Endothelial cell of umbilical vein (primary cell): ENCODE results near the gene HOXA13. TPM values are rescaled to one million over a fixed set of nuclear protein-coding genes. Genes with fewer than 3 reads are reported as not detected.

Source experiments
- BruUV-seq: library from RNA; stranded (reverse); fragments of 400-500 nt; replicated peaks from 2 replicates; lab custom pipeline; 2021; lab: Mats Ljungman, UMichigan
- CTCF ChIA-PET: fragments of 300-600, 350-600 bp; sonication (Branson Sonifier 250); formaldehyde crosslinking; loops from one replicate; lab custom pipeline; 2021; ENCODE audit warnings: antibody characterized with exemption, inconsistent platforms; lab: Charles Lee
- POLR2A ChIA-PET: fragments of 300-600, 350-600 bp; sonication (Branson Sonifier 250); formaldehyde crosslinking; loops from one replicate; lab custom pipeline; 2021; ENCODE audit warnings: antibody characterized with exemption, inconsistent platforms; lab: Charles Lee
- DNase-seq: peaks from one replicate; pipeline ENCODE4 v3.0.0-alpha.2; 2011; ENCODE audit warnings: low read depth, low spot score
- FAIRE-seq: peaks from 2 replicates; lab custom pipeline; 2011; peaks lifted over from hg19 to GRCh38; lab: Jason Lieb, UNC
- H2AFZ ChIP-seq: 2 replicates; pipeline ENCODE4 v1.6.0; 2012; ENCODE audit warnings: low read depth, low read length, control low read depth, inconsistent platforms
- H3K27ac ChIP-seq: 2 replicates; pipeline ENCODE4 v1.5.1; 2011; ENCODE audit warnings: low read depth, mild to moderate bottlenecking, control low read depth, low read length, moderate library complexity; ENCODE audit not compliant: insufficient read depth
- H3K27me3 ChIP-seq, 2 experiments: 2 replicates each; pipeline versions ENCODE4 v1.6.0 to v1.6.1; 2011; ENCODE audit warnings: low read length in 2 of 2, mixed read lengths in 1 of 2; ENCODE audit not compliant: control insufficient read depth in 2 of 2, insufficient read depth in 2 of 2
- H3K36me3 ChIP-seq, 2 experiments: 2 replicates in 1 of 2; 3 replicates in 1 of 2; pipeline ENCODE4 v1.5.1; 2011; ENCODE audit warnings: low read length in 2 of 2, mild to moderate bottlenecking in 1 of 2, moderate library complexity in 1 of 2; ENCODE audit not compliant: control insufficient read depth in 2 of 2, insufficient read depth in 2 of 2; ENCODE audit errors: extremely low read depth in 1 of 2
- H3K4me1 ChIP-seq: 3 replicates; pipeline ENCODE4 v1.5.1; 2011; ENCODE audit warnings: mild to moderate bottlenecking, low read length; ENCODE audit not compliant: control insufficient read depth, insufficient read depth; ENCODE audit errors: extremely low read depth
- H3K4me2 ChIP-seq: 2 replicates; pipeline ENCODE4 v1.6.1; 2011; ENCODE audit warnings: low read length, control low read depth, mixed read lengths; ENCODE audit not compliant: insufficient read depth
- H3K4me3 ChIP-seq, 3 experiments: fragments of 200-600 bp in 1 of 3; sonication (generic), shearing (Covaris generic) in 1 of 3; replicated peaks in 1 of 3; 2 replicates each; pipeline ENCODE4 v1.5.1; 2011 to 2016; ENCODE audit warnings: control low read depth in 3 of 3, low read length in 3 of 3, mild to moderate bottlenecking in 2 of 3, inconsistent platforms in 1 of 3, low read depth in 1 of 3, moderate library complexity in 1 of 3; ENCODE audit not compliant: insufficient read depth in 1 of 3
- H3K79me2 ChIP-seq: 2 replicates; pipeline ENCODE4 v1.6.0; 2012; ENCODE audit warnings: low read length, inconsistent platforms; ENCODE audit not compliant: control insufficient read depth, insufficient read depth
- H3K9ac ChIP-seq: replicated peaks from 2 replicates; pipeline ENCODE3; 2011; ENCODE audit warnings: low read length, control low read depth; ENCODE audit not compliant: insufficient read depth; ENCODE audit errors: extremely low read depth
- H3K9me1 ChIP-seq: replicated peaks from 3 replicates; pipeline ENCODE4 v1.6.0; 2011; ENCODE audit warnings: mild to moderate bottlenecking, low read length; ENCODE audit not compliant: control insufficient read depth, insufficient read depth; ENCODE audit errors: extremely low read depth
- H3K9me3 ChIP-seq: replicated peaks from 2 replicates; pipeline ENCODE4 v1.5.1; 2012; ENCODE audit warnings: low read length, inconsistent platforms; ENCODE audit not compliant: control insufficient read depth, insufficient read depth
- H4K20me1 ChIP-seq: replicated peaks from 2 replicates; pipeline ENCODE3; 2011; ENCODE audit warnings: mild to moderate bottlenecking, low read length; ENCODE audit not compliant: control insufficient read depth, insufficient read depth; ENCODE audit errors: extremely low read depth
- CTCF ChIP-seq, 2 donors: IDR thresholded peaks; 1 replicate in 1 of 2; 2 replicates in 1 of 2; pipeline ENCODE4 v1.5.1; 2011; ENCODE audit warnings: low read length in 2 of 2, mild to moderate bottlenecking in 2 of 2, moderate library complexity in 2 of 2, control low read depth in 1 of 2, inconsistent platforms in 1 of 2, low read depth in 1 of 2; ENCODE audit not compliant: insufficient read depth in 1 of 2; ENCODE audit errors: extremely low read depth in 1 of 2
- EZH2 ChIP-seq: IDR thresholded peaks from 2 replicates; pipeline ENCODE4 v1.6.1; 2012; ENCODE audit warnings: borderline replicate concordance, low read depth, mild to moderate bottlenecking, moderate library complexity, low read length, inconsistent platforms; ENCODE audit not compliant: severe bottlenecking
- FOS ChIP-seq: IDR thresholded peaks from 2 replicates; pipeline ENCODE4 v1.6.1; 2011; ENCODE audit warnings: mild to moderate bottlenecking, low read length, moderate library complexity, borderline replicate concordance; ENCODE audit not compliant: insufficient read depth
- GATA2 ChIP-seq: IDR thresholded peaks from 2 replicates; pipeline ENCODE4 v1.7.0; 2011; ENCODE audit warnings: low read depth, mild to moderate bottlenecking, moderate library complexity, mixed read lengths, low read length; ENCODE audit not compliant: insufficient read length, insufficient read depth
- JUN ChIP-seq: IDR thresholded peaks from 2 replicates; pipeline ENCODE4 v1.6.1; 2011; ENCODE audit warnings: borderline replicate concordance, low read depth; ENCODE audit not compliant: insufficient read length, insufficient read depth
- MAX ChIP-seq: IDR thresholded peaks from 2 replicates; pipeline ENCODE4 v1.6.1; 2011; ENCODE audit not compliant: insufficient read depth, insufficient read length
- MYC ChIP-seq: IDR thresholded peaks from one replicate; pipeline ENCODE4 v1.6.1; 2011; ENCODE audit warnings: mild to moderate bottlenecking, low read depth, low read length
- POLR2A ChIP-seq: IDR thresholded peaks from 2 replicates; pipeline ENCODE4 v1.6.1; 2012; ENCODE audit warnings: low read depth, mild to moderate bottlenecking, control low read depth, low read length
- POLR2AphosphoS5 ChIP-seq: IDR thresholded peaks from 2 replicates; pipeline ENCODE4 v1.6.1; 2012; ENCODE audit warnings: low read depth, mild to moderate bottlenecking, control low read depth, low read length, moderate library complexity; ENCODE audit not compliant: insufficient read depth
- dilution Hi-C: fragments of 300-500 bp; cut with MboI; formaldehyde crosslinking; loops from one replicate; pipeline ENCODE4 v1.15.0; 2019; ENCODE audit warnings: low sequenced_read_pairs; ENCODE audit not compliant: extremely low pct_ligation_motif_present
- intact Hi-C: fragments of 100-400 bp; cut with micrococcal nuclease; formaldehyde crosslinking; loops from one replicate; pipeline ENCODE4 v1.10.0; 2022
- polyA plus RNA-seq, 4 experiments: library from polyadenylated mRNA; depleted of rRNA in 3 of 4; stranded (reverse) in 3 of 4; unstranded in 1 of 4; fragments of >200 nt; gene quantifications; 2 replicates each; pipeline versions ENCODE4 v1.2.1 to v1.2.3, GENCODE V29; 2011 to 2012; ENCODE audit warnings: missing spikeins in 1 of 4
- total RNA-seq: library from RNA; stranded (reverse); gene quantifications from 2 replicates; pipeline ENCODE4 v1.2.3, GENCODE V29; 2021

HOXA13 gene
- total and polyA plus RNA-seq, 2 donors (not counting 3 experiments of a cell fraction or from before 2014, with no cell fraction given), result 0.22 TPM; not detected in 1

- intact Hi-C loops (loop anchor here (5.0 kb wide), 3 partner anchors 745 to 1770 kb away; no protein-coding TSS in a partner anchor), dilution Hi-C loops (loop anchor here (10.0 to 25.0 kb wide), 3 partner anchors 308 to 975 kb away; no protein-coding TSS in a partner anchor)
- FAIRE-seq (no peak), DNase-seq (no peak)
- H3K36me3 ChIP-seq, result peaks cover 3 to 7% of the 10 kb centered on the region in 2 experiments
- no peaks in the 10 kb centered on the region for H4K20me1 ChIP-seq
- no peaks in the 10 kb centered on the region for H3K9me3 ChIP-seq
- ChIA-PET CTCF (interaction anchor here (0.9 to 4.6 kb wide), 15 partner anchors 8 to 797 kb away, joined by 3 to 145 read pairs (median 14); partner anchors contain the start of genes HOXA10, HOXA11, HOXA3 and HOXA4), POLR2A (interaction anchor here (1.2 to 2.4 kb wide), 3 partner anchors 10 to 22 kb away, joined by 3 to 15 read pairs (median 6); partner anchors contain the start of genes HOXA11 and HOXA3)
- TF ChIP-seq POLR2AphosphoS5, result no peak
- no peak for TF ChIP-seq CTCF (IDR thresholded peaks at IDR 0.05; ENCODE audit: extremely low read depth in 1 of 2, insufficient read depth in 1 of 2, low read depth in 1 of 2, low read length in 2 of 2)
- no peak for TF ChIP-seq FOS
- no peak for TF ChIP-seq MYC
- no peak for TF ChIP-seq GATA2
- TF ChIP-seq EZH2, result no peak
- no peak for TF ChIP-seq POLR2A
- TF ChIP-seq JUN, result no peak
- TF ChIP-seq MAX, result no peak
- peaks cover 53% of the 10 kb centered on the region for H3K4me1 ChIP-seq
- H3K27ac ChIP-seq, result peak overlapping the region; percentile 91
- BruUV-seq, result TSS peak; percentile 18
- no peaks in the 10 kb centered on the region for H3K9me1 ChIP-seq
- peaks cover 78% of the 10 kb centered on the region for H3K79me2 ChIP-seq
- peak overlapping the region; percentile 85 for H3K9ac ChIP-seq
- H3K4me2 ChIP-seq, result peak overlapping the region; percentile 91
- no peak overlapping the region for H2AFZ ChIP-seq
- H3K4me3 ChIP-seq, result peak overlapping the region; percentile 63 to 98 (median 88)
- H3K27me3 ChIP-seq, result no peaks in the 10 kb centered on the region
These were observed 37.2 kb downstream of the HOXA13 start for GRCh38 chr7:27162561-27163287.
